Parathyroid adenoma (tissue), 2 donors: ENCODE data around the gene OR5B21.

ENCODE experiments used
- H2AFZ ChIP-seq: fragments of 300-600 bp; sonication (generic); one replicate; pipeline ENCODE4 v1.7.0; 2017; ENCODE audit warnings: antibody characterized with exemption, mild to moderate bottlenecking
- H3K27ac ChIP-seq: fragments of 300-600 bp; sonication (generic); one replicate; pipeline ENCODE4 v1.7.0; 2017
- H3K27me3 ChIP-seq: fragments of 300-600 bp; sonication (generic); one replicate; pipeline ENCODE4 v1.7.0; 2017; ENCODE audit warnings: low read length; ENCODE audit not compliant: control insufficient read depth, insufficient read depth
- H3K36me3 ChIP-seq: fragments of 300-600 bp; sonication (generic); one replicate; pipeline ENCODE4 v1.7.0; 2017; ENCODE audit warnings: low read length; ENCODE audit not compliant: control insufficient read depth, insufficient read depth
- H3K4me1 ChIP-seq: fragments of 300-600 bp; sonication (generic); one replicate; pipeline ENCODE4 v1.7.0; 2017; ENCODE audit warnings: control low read depth
- H3K4me2 ChIP-seq: fragments of 300-600 bp; sonication (generic); one replicate; pipeline ENCODE4 v1.7.0; 2017; ENCODE audit warnings: low read length
- H3K4me3 ChIP-seq: fragments of 300-600 bp; sonication (generic); one replicate; pipeline ENCODE4 v1.7.0; 2017; ENCODE audit warnings: low read depth, low read length
- H3K79me2 ChIP-seq: fragments of 300-600 bp; sonication (generic); one replicate; pipeline ENCODE4 v1.7.0; 2017; ENCODE audit warnings: control low read depth
- H3K9ac ChIP-seq: fragments of 300-600 bp; sonication (generic); one replicate; pipeline ENCODE4 v1.7.0; 2017; ENCODE audit warnings: mild to moderate bottlenecking
- H3K9me3 ChIP-seq: fragments of 300-600 bp; sonication (generic); one replicate; pipeline ENCODE4 v1.7.0; 2017; ENCODE audit warnings: low read length; ENCODE audit not compliant: control insufficient read depth
- TF ChIP-seq, protein P1 (sequence below): fragments of 300-600 bp; sonication (generic); IDR thresholded peaks from one replicate; pipeline ENCODE4 v1.7.0; 2017; ENCODE audit warnings: antibody characterized with exemption, mild to moderate bottlenecking
- donor health status: primary hyperparathyroidism.

Gene OR5B21

DNA sequence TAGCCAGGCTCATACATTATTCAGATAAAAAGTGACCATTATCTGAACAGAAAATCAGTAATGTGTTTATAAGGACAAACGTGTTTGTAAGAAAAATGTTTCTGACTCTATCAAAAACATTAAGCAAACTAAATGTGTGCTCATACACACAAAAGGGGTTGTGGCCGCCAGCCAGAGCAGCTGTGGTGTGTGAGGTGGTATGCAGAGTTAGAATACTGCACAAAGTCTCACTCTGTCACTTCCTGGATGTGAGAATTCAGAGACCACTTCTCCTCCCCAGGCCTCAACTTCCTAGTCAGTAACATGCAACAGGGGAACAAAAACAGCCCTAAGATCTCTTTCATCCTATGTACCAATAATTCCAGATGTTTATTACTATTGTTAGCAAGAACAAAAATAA is 9.4 kb downstream of the OR5B21 start:
- TF ChIP-seq, protein P1, sequence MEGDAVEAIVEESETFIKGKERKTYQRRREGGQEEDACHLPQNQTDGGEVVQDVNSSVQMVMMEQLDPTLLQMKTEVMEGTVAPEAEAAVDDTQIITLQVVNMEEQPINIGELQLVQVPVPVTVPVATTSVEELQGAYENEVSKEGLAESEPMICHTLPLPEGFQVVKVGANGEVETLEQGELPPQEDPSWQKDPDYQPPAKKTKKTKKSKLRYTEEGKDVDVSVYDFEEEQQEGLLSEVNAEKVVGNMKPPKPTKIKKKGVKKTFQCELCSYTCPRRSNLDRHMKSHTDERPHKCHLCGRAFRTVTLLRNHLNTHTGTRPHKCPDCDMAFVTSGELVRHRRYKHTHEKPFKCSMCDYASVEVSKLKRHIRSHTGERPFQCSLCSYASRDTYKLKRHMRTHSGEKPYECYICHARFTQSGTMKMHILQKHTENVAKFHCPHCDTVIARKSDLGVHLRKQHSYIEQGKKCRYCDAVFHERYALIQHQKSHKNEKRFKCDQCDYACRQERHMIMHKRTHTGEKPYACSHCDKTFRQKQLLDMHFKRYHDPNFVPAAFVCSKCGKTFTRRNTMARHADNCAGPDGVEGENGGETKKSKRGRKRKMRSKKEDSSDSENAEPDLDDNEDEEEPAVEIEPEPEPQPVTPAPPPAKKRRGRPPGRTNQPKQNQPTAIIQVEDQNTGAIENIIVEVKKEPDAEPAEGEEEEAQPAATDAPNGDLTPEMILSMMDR, result no peak
- H2AFZ ChIP-seq, result no peak overlapping the region
- H3K4me1 ChIP-seq, result no peaks in the 10 kb centered on the region
- no peaks in the 10 kb centered on the region for H3K27me3 ChIP-seq
- no peak overlapping the region for H3K4me3 ChIP-seq
- H3K36me3 ChIP-seq, result no peaks in the 10 kb centered on the region
- H3K4me2 ChIP-seq, result no peak overlapping the region
- H3K9ac ChIP-seq, result no peak overlapping the region
- H3K79me2 ChIP-seq, result no peaks in the 10 kb centered on the region
- no peaks in the 10 kb centered on the region for H3K9me3 ChIP-seq
- H3K27ac ChIP-seq, result no peak overlapping the region

DNA sequence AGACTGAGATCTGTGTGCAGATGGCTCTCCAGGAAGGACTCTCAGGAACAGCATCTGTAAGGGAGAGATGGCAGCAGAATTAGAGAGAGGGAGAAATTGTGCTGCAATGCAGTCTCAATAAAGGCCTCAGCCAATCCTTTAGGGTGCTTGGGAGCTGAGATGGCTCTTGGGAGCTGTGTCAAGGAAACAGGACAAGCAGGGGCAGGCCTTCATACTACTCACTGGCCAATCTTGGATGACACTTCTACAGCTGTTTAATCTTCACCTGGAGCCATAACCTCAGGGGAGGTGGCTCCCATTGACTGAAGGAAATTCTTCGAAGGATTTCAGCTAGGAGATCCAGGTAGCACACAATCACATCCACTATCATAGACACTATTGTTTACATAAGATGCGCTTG is 10.0 kb downstream of the OR5B21 start:
- Histone ChIP-seq H3K4me3 (no peak overlapping the region), H3K36me3 (no peaks in the 10 kb centered on the region), H3K79me2 (no peaks in the 10 kb centered on the region), H3K4me1 (no peaks in the 10 kb centered on the region), H3K9me3 (no peaks in the 10 kb centered on the region), H3K9ac (no peak overlapping the region), H3K27me3 (no peaks in the 10 kb centered on the region), H3K27ac (no peak overlapping the region), H3K4me2 (no peak overlapping the region), H2AFZ (no peak overlapping the region)
- TF ChIP-seq, protein P1, result no peak

DNA sequence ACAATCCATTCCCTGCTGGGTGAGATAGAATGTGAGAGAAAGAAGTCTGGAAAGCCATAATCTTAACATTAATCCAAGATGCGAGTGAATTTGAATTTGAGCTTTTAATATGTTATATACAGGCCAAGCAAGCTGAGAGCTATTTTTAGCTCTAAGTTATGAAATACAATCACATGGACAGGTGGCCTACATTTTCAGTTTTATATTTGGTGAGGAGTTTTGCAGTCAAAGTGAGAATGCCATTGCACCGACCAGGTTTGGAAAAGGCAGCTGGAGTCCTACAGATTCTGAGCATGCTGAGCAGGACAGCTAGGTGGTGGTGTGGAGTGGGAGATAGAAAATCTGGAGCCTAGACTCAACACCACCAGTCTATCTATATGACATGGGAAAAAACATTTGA is 12.0 kb downstream of the OR5B21 start:
- Histone ChIP-seq H3K36me3 (no peaks in the 10 kb centered on the region), H3K4me2 (no peak overlapping the region), H3K79me2 (no peaks in the 10 kb centered on the region), H3K27me3 (no peaks in the 10 kb centered on the region), H3K27ac (no peak overlapping the region), H2AFZ (no peak overlapping the region), H3K4me1 (no peaks in the 10 kb centered on the region), H3K9ac (no peak overlapping the region), H3K9me3 (no peaks in the 10 kb centered on the region), H3K4me3 (no peak overlapping the region)
- TF ChIP-seq, protein P1, result no peak

DNA sequence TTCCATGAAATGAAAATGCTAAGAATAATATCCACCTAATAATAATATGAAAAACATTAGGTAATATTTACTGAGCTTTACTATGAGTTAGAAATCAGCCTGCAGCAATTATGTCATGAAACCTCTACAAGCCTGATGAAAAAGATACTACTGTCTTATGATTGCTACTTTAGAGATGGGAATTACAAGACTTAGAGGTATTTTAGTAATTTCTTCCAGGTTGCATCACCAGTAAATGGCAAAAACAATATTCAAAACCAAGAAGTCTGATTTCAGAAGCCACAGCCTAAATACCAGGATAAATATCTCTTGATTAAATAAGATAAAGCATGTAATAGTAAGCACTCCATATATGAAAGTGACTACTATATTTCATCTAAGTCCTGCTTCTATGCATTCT is 13.8 kb downstream of the OR5B21 start:
- Histone ChIP-seq H3K36me3 (no peaks in the 10 kb centered on the region), H3K27ac (no peak overlapping the region)

DNA sequence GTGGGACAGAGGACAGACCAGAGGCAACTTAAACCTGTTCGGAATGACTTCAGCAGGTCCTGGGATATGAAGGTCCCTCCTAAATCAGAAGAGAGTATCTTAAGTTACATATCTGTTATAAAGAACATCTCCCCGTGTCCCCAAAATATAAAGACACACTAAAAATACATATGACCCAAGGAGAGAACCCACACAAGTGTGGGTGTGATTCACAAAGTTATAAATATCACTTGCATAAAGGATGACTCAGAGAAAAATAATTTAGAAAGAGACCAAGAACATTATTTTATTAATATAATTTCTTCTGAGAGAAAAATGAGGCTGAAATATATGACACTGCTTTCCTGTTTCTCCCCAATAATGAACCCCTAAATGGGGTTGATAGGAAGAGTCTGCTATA is 14.2 kb downstream of the OR5B21 start:
- H3K27me3 ChIP-seq, result no peaks in the 10 kb centered on the region
- H3K9me3 ChIP-seq, result no peaks in the 10 kb centered on the region
- H3K4me1 ChIP-seq, result no peaks in the 10 kb centered on the region
- H2AFZ ChIP-seq, result no peak overlapping the region
- no peaks in the 10 kb centered on the region for H3K79me2 ChIP-seq
- no peak overlapping the region for H3K4me3 ChIP-seq
- no peak overlapping the region for H3K4me2 ChIP-seq
- no peak overlapping the region for H3K27ac ChIP-seq
- H3K36me3 ChIP-seq, result no peaks in the 10 kb centered on the region
- no peak overlapping the region for H3K9ac ChIP-seq
- TF ChIP-seq, protein P1, result no peak

More for the DNA sequence above, 13.8 kb downstream of the OR5B21 start:
- no peaks in the 10 kb centered on the region for H3K79me2 ChIP-seq
- no peak overlapping the region for H3K9ac ChIP-seq
- H3K9me3 ChIP-seq, result no peaks in the 10 kb centered on the region
- no peak overlapping the region for H3K4me2 ChIP-seq
- H3K4me1 ChIP-seq, result no peaks in the 10 kb centered on the region
- H3K4me3 ChIP-seq, result no peak overlapping the region
- TF ChIP-seq, protein P1, result no peak
- no peak overlapping the region for H2AFZ ChIP-seq
- no peaks in the 10 kb centered on the region for H3K27me3 ChIP-seq
